Neural progenitor cell (in vitro differentiated cells): Measurements from ENCODE around the gene HSBP1L1.

Experiments
- EZH2 ChIP-seq: fragments of 200-600 bp; sonication (generic); IDR thresholded peaks from 2 replicates; pipeline ENCODE4 v1.6.1; 2017; ENCODE audit warnings: antibody characterized with exemption, mild to moderate bottlenecking, moderate library complexity
- TF ChIP-seq, protein P1 (sequence below): fragments of 200-600 bp; sonication (generic); IDR thresholded peaks from 2 replicates; pipeline ENCODE4 v1.5.1; 2017; ENCODE audit warnings: antibody characterized with exemption, mild to moderate bottlenecking

DNA sequence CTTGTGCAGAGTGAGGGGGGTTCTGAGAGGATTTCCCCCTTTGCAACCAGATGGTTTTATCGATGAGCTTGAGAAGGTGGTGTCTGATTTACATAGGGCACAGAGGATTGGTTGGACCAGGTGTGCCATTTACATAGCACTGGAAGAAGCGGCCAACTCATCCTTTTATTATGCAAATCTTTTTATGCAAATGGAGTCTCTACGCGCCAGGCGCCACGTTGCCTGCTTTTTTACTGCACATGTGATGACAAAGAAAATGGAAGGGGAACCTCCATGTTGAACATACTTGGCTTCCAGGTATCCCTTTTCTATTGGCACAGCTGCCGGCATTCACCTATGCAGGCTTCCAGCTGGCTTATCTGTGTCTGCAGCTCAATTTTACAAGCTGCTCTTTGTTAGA lies 42.3 kb downstream of the HSBP1L1 start:
- TF ChIP-seq, protein P1, sequence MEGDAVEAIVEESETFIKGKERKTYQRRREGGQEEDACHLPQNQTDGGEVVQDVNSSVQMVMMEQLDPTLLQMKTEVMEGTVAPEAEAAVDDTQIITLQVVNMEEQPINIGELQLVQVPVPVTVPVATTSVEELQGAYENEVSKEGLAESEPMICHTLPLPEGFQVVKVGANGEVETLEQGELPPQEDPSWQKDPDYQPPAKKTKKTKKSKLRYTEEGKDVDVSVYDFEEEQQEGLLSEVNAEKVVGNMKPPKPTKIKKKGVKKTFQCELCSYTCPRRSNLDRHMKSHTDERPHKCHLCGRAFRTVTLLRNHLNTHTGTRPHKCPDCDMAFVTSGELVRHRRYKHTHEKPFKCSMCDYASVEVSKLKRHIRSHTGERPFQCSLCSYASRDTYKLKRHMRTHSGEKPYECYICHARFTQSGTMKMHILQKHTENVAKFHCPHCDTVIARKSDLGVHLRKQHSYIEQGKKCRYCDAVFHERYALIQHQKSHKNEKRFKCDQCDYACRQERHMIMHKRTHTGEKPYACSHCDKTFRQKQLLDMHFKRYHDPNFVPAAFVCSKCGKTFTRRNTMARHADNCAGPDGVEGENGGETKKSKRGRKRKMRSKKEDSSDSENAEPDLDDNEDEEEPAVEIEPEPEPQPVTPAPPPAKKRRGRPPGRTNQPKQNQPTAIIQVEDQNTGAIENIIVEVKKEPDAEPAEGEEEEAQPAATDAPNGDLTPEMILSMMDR, result no peak
- no peak for TF ChIP-seq EZH2
